IPS DF 6.9 (cell line): Measurements from ENCODE around the gene TRIM44.
"Not testable (repeated sequence)": the region's sequence is repeated elsewhere in the genome, so short reads cannot be mapped to it uniquely, and the experiment has no call there.

Experiments
- DNase-seq: peaks from one replicate; pipeline ENCODE4 v3.0.0-alpha.2; 2013; ENCODE audit warnings: low read depth, low spot score
- H3K27ac ChIP-seq: one replicate; pipeline ENCODE4 v1.5.1; 2013; ENCODE audit warnings: low read length, control low read depth
- H3K27me3 ChIP-seq: 2 replicates; pipeline ENCODE4 v1.6.1; 2013; ENCODE audit warnings: mild to moderate bottlenecking, low read length; ENCODE audit not compliant: control insufficient read depth, insufficient read depth
- H3K36me3 ChIP-seq: 2 replicates; pipeline ENCODE4 v1.6.1; 2013; ENCODE audit warnings: low read length; ENCODE audit not compliant: control insufficient read depth, insufficient read depth
- H3K4me1 ChIP-seq: 2 replicates; pipeline ENCODE4 v1.6.1; 2013; ENCODE audit warnings: low read length; ENCODE audit not compliant: control insufficient read depth, insufficient read depth
- H3K4me3 ChIP-seq: 2 replicates; pipeline ENCODE4 v1.5.1; 2013; ENCODE audit warnings: mild to moderate bottlenecking, low read length
- H3K9me3 ChIP-seq: 2 replicates; pipeline ENCODE4 v1.6.1; 2013; ENCODE audit warnings: low read length, inconsistent platforms; ENCODE audit not compliant: control insufficient read depth, insufficient read depth
- WGBS: extraction: QIAGEN DNeasy Blood & Tissue Kit; methylation state at CpG from one replicate; pipeline ENCODE4 v1.1.7; 2013; ENCODE audit warnings: mixed read lengths, missing lambda C conversion rate; ENCODE audit not compliant: insufficient read length, insufficient coverage; 5-methylcytosine and 5-hydroxymethylcytosine counted together

Gene TRIM44

DNA sequence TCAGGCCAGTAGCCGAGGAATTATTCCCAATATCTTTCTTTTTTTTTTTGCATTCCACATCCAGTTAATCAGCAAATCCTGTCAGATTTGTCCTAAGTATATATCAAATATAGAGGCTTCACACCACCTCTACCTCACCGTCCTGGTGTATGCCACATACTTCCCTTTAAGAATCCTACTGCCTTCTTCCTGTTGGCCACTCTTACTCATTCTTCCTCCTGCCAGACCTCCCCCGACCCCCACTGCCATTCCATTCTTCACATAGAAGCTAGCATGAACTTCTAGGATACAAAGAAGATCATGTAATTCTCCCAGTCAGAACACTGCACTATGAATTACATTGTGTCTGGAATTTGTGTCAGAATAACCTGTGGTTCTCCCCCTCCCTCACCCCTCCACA, 89.5 kb downstream of the TRIM44 start:
- H3K4me3 ChIP-seq: no peak overlapping the region
- no peaks in the 10 kb centered on the region for H3K27me3 ChIP-seq
- no peak for DNase-seq
- no peak overlapping the region for H3K27ac ChIP-seq
- no peaks in the 10 kb centered on the region for H3K36me3 ChIP-seq
- H3K4me1 ChIP-seq: no peaks in the 10 kb centered on the region
- WGBS: no CpG with 5 or more reads among the region's 3 CpGs
- no peaks in the 10 kb centered on the region for H3K9me3 ChIP-seq

DNA sequence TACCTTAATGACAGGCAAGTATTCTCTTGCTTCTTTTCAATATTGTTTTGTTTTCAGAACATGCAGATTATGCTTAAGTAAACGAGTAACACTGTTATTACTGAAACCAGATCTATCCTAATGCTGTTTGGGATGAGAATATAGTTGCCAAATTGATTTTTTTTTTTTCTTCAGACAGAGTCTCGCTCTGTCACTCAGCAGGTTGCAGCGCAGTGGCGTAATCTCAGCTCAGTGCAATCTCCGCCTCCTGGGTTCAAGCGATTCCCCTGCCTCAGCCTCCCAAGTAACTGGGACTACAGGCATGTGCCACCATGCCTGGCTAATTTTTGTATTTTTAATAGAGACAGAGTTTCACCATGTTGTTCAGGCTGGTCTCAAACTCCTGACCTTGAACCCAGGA, 91.0 kb downstream of the TRIM44 start:
- not testable (repeated sequence) for H3K27me3 ChIP-seq, H3K4me3 ChIP-seq, H3K36me3 ChIP-seq, H3K4me1 ChIP-seq, DNase-seq, H3K27ac ChIP-seq, H3K9me3 ChIP-seq
- WGBS: no CpG with 5 or more reads among the region's 6 CpGs

DNA sequence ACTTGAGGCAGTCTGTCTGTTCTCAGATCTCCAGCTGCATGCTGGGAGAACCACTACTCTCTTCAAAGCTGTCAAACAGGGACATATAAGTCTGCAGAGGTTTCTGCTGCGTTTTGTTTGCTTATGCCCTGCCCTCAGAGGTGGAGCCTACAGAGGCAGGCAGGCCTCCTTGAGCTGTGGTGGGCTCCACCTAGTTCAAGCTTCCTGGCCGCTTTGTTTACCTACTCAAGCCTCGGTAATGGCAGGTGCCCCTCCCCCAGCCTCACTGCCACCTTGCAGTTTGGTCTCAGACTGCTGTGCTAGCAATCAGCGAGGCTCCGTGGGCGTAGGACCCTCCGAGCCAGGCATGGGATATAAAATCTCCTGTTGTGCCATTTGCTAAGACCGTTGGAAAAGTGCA, 97.4 kb downstream of the TRIM44 start:
- H3K4me3 ChIP-seq, H3K4me1 ChIP-seq, H3K27me3 ChIP-seq, H3K27ac ChIP-seq, DNase-seq, H3K36me3 ChIP-seq, H3K9me3 ChIP-seq: not testable (repeated sequence)
- WGBS: no CpG with 5 or more reads among the region's 8 CpGs

DNA sequence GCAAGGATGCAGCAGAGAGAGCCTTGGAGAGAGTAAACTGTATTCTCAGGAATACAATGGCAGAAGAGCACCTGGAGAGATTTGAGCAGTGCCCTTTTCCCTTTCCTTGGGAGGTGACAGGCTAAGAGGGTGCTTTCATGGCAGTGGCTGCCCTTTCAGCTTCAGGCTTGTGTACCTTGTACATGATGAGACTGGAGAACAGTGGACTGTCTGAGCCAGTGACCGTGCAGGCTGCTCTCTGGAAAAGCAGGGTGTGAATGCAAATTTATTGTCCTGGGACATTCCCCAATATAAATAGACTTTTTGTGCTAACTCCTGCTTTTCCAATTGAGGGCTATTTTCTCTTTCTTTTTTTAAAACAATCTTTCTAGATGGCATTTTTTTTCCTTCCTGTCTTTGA, 99.3 kb downstream of the TRIM44 start:
- WGBS: no CpG with 5 or more reads among the region's 1 CpG
- H3K27me3 ChIP-seq: no peaks in the 10 kb centered on the region
- no peak overlapping the region for H3K4me3 ChIP-seq

DNA sequence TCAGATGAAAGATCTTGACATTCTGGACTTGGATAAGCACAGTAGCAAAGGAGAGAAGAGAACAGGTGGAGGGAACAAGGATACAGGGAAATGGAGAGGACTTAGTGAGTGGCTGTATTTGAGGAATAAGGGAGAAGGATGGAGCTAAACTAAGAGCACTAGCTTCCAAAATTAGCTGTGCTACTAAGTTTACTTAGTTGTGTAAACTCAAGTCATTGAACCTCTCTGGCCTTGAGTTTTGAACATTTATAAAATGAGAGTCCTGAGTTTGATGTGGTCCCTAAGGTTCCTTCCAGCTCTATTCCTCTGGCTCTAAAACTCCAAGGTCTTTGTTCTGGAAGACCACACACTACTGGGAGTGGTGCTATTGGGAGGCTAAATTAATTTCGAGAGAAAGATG, 100.7 kb downstream of the TRIM44 start:
- no peaks in the 10 kb centered on the region for H3K36me3 ChIP-seq
- DNase-seq: no peak
- no peak overlapping the region for H3K4me3 ChIP-seq
- WGBS: no CpG with 5 or more reads among the region's 1 CpG
- no peaks in the 10 kb centered on the region for H3K9me3 ChIP-seq
- no peak overlapping the region for H3K27ac ChIP-seq
- H3K27me3 ChIP-seq: no peaks in the 10 kb centered on the region
- H3K4me1 ChIP-seq: no peaks in the 10 kb centered on the region

More for the DNA sequence above, 99.3 kb downstream of the TRIM44 start:
- no peak for DNase-seq
- H3K4me1 ChIP-seq: no peaks in the 10 kb centered on the region
- no peaks in the 10 kb centered on the region for H3K9me3 ChIP-seq
- no peak overlapping the region for H3K27ac ChIP-seq
- H3K36me3 ChIP-seq: no peaks in the 10 kb centered on the region

DNA sequence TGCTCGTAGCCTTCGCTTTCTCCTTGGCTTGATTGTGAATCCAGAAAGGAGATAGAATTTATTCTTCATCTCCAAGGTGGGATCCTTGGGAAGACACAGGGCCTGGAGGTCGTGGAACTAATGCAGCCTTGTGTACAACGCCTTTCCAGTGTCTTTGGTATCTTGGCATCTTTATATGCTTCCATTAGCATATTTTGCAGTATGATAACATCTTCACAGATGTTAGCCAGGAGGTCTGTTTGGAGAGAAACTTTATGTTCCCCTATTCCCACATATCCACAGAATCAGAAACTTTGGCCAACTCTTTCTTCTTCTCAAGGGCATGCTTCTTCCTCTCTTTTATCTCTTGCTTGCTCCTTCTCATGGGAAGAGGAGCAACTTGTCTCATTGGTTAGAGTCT, 101.2 kb downstream of the TRIM44 start:
- no peaks in the 10 kb centered on the region for H3K4me1 ChIP-seq
- no peaks in the 10 kb centered on the region for H3K36me3 ChIP-seq
- H3K9me3 ChIP-seq: no peaks in the 10 kb centered on the region
- no peak overlapping the region for H3K27ac ChIP-seq
- H3K27me3 ChIP-seq: no peaks in the 10 kb centered on the region
- no peak overlapping the region for H3K4me3 ChIP-seq
- WGBS: no CpG with 5 or more reads among the region's 4 CpGs
- no peak for DNase-seq

DNA sequence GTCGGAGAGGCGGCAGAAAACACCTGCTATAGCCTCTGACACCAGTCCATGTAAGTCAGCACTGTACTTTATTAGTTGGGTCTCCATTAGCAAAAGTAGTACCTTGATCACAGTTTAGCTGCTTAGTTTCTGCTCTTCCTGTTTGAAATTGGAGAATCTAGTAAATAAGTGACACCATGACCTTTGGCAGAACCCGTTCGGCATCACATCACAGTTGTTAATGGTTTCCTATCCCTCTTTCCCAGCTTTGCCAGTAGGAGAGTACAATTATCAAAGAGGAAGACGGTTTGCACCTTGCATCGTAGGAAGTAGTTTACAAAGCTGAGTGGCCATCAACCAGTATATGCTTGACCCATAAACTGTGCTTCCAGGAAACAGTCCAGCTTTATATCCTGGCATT, 101.8 kb downstream of the TRIM44 start:
- no peak for DNase-seq
- Histone ChIP-seq H3K9me3 (no peaks in the 10 kb centered on the region), H3K4me1 (no peaks in the 10 kb centered on the region), H3K4me3 (no peak overlapping the region), H3K36me3 (no peaks in the 10 kb centered on the region), H3K27ac (no peak overlapping the region), H3K27me3 (no peaks in the 10 kb centered on the region)
- no CpG with 5 or more reads among the region's 6 CpGs for WGBS

DNA sequence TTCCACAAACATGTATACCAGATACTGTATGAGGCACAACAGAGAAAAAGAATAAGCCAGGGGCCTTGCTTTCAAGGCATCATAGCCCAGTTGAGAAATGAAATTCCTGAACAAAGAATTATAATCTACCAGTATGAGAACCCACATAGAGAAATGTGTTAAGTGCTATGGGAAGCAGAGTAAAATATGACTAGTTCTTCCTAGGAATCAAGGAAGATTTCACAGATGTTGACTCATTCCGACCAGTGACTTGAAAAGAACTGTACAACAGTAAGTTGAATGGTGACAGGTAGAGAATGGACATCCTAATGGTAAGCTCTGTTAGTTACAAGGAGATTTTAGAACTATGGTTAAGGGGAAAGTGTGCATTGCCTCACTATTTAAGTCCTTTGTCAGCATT, 102.6 kb downstream of the TRIM44 start:
- DNase-seq: no peak
- H3K4me1 ChIP-seq: no peaks in the 10 kb centered on the region
- no peak overlapping the region for H3K27ac ChIP-seq
- no peaks in the 10 kb centered on the region for H3K9me3 ChIP-seq
- H3K27me3 ChIP-seq: no peaks in the 10 kb centered on the region
- no peaks in the 10 kb centered on the region for H3K36me3 ChIP-seq
- WGBS: no CpG with 5 or more reads among the region's 1 CpG
- H3K4me3 ChIP-seq: no peak overlapping the region

DNA sequence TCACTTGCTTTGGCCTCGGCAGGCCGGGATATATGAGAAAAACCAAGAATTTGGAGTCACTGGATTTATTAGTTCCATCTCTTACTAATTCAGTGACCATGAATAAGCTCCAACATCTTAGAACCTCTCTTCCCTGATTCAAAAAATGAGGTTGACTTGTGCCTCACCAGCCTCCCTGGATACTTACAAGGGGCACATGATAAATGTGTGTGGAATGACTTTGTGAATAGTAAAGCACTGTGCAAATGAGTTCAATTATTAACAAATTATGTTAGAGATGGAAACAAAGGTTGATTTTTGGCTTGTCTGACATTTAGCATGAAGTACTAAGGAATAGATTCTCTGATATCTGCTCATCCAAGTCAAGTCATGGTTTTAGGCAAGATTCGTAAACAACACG, 104.1 kb downstream of the TRIM44 start:
- Histone ChIP-seq H3K4me3 (no peak overlapping the region), H3K36me3 (no peaks in the 10 kb centered on the region), H3K9me3 (no peaks in the 10 kb centered on the region), H3K27ac (no peak overlapping the region), H3K27me3 (no peaks in the 10 kb centered on the region), H3K4me1 (no peaks in the 10 kb centered on the region)
- no CpG with 5 or more reads among the region's 4 CpGs for WGBS
- DNase-seq: no peak

DNA sequence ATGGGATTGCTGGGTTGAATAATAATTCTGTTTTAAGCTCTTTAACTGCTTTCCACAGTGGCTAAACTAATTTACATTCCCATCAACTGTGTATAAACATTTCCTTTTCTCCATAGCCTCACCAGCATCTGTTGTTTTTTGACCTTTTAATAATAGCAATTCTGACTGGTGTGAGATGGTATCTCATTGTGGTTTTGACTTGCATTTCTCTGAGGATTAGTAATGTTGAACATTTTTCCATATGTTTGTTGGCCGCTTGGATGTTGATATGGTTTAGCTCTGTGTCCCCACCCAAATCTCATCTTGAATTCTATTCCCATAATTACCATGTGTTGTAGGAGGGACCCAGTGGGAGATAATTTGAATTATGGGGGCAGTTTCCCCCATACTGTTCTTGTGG, 107.8 kb downstream of the TRIM44 start:
- not testable (repeated sequence) for H3K36me3 ChIP-seq, H3K9me3 ChIP-seq, DNase-seq, H3K4me1 ChIP-seq, H3K4me3 ChIP-seq, H3K27me3 ChIP-seq, H3K27ac ChIP-seq
- WGBS: no CpG with 5 or more reads among the region's 1 CpG

DNA sequence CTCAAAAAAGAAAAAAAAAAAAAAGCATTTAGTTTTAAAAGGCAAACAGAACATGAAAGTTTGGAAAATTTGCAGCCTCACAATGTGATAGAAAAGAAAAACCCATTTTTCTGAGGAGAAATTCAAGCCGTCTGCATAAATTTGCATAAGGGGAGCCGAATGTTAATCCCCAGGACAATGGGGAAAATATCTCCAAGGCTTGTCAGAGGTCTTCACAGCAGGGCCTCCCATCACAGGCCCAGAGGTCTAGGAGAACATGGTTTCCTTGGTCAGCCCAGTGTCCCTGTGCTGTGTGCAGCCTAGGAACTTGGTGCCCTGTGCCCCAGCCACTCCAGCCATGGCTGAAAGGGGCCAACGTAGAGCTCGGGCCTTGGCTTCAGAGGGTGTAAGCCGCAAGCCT, 109.1 kb downstream of the TRIM44 start:
- DNase-seq: no peak
- Histone ChIP-seq H3K9me3 (no peaks in the 10 kb centered on the region), H3K27ac (no peak overlapping the region), H3K36me3 (no peaks in the 10 kb centered on the region), H3K27me3 (no peaks in the 10 kb centered on the region), H3K4me1 (no peaks in the 10 kb centered on the region), H3K4me3 (no peak overlapping the region)
- WGBS: no CpG with 5 or more reads among the region's 5 CpGs
